Body of pancreas (tissue), 4 donors: Measurements from ENCODE around the gene KCNK17.

Experiments used
- CTCF ChIP-seq, 7 experiments: fragments of 450-650 bp in 4 of 7; fragments of 200-600 bp in 3 of 7; sonication (generic) in 3 of 7; IDR thresholded peaks; one replicate each; pipeline ENCODE4 v1.5.1; 2016 to 2019; ENCODE audit warnings: antibody characterized with exemption in 7 of 7
- POLR2A ChIP-seq, 3 donors: fragments of 450-650 bp; IDR thresholded peaks; one replicate each; pipeline ENCODE4 v1.6.1; 2016; ENCODE audit warnings: antibody characterized with exemption in 3 of 3, mild to moderate bottlenecking in 2 of 3

GRCh38 chr6:39361657-39362486, 47.7 kb upstream of the KCNK17 start:
- TF ChIP-seq POLR2A (IDR thresholded peaks at IDR 0.05) (no peak), CTCF (IDR thresholded peaks at IDR 0.05) (peak; percentile 56 to 83 (median 77))
